Skeletal muscle tissue (tissue), 4 donors: ENCODE results near the gene TATDN2. TPM values are rescaled to one million over a fixed set of nuclear protein-coding genes. Genes with fewer than 3 reads are reported as not detected.

Experiments used
- H3K27ac ChIP-seq: one replicate; pipeline ENCODE4 v1.7.0; 2013; ENCODE audit warnings: mild to moderate bottlenecking, low read depth, low read length, inconsistent platforms
- H3K27me3 ChIP-seq, 3 donors: one replicate each; pipeline ENCODE4 v1.7.0; 2013; ENCODE audit warnings: low read length in 3 of 3; ENCODE audit not compliant: control insufficient read depth in 3 of 3, insufficient read depth in 3 of 3
- H3K36me3 ChIP-seq, 3 donors: one replicate each; pipeline ENCODE4 v1.7.0; 2013; ENCODE audit warnings: low read length in 3 of 3; ENCODE audit not compliant: control insufficient read depth in 3 of 3, insufficient read depth in 3 of 3
- H3K4me1 ChIP-seq, 3 donors: one replicate each; pipeline ENCODE4 v1.7.0; 2013; ENCODE audit warnings: low read length in 3 of 3, mild to moderate bottlenecking in 3 of 3; ENCODE audit not compliant: control insufficient read depth in 3 of 3, insufficient read depth in 3 of 3
- H3K4me3 ChIP-seq, 3 donors: one replicate each; pipeline ENCODE4 v1.7.0; 2013; ENCODE audit warnings: low read length in 3 of 3
- H3K9ac ChIP-seq, 3 donors: one replicate each; pipeline ENCODE4 v1.7.0; 2013; ENCODE audit warnings: low read length in 3 of 3, mild to moderate bottlenecking in 3 of 3, moderate library complexity in 2 of 3, low read depth in 1 of 3
- H3K9me3 ChIP-seq, 3 donors: one replicate each; pipeline ENCODE4 v1.7.0; 2013; ENCODE audit warnings: low read length in 3 of 3; ENCODE audit not compliant: control insufficient read depth in 3 of 3
- total RNA-seq: library from RNA; depleted of rRNA; stranded (reverse); fragments of >200 nt; gene quantifications from one replicate; pipeline ENCODE4 v1.2.3, GENCODE V29; 2014
- donor health status: Osteomylitis.

The TATDN2 gene
- total RNA-seq, 1 donor from 2014 or later, result 13.6 TPM

GRCh38 chr3:10235551-10235950, 12.7 kb upstream of the TATDN2 start:
- H3K27ac ChIP-seq, result no peak overlapping the region
- no peak overlapping the region for H3K4me3 ChIP-seq
- H3K27me3 ChIP-seq, result no peaks in the 10 kb centered on the region
- no peaks in the 10 kb centered on the region for H3K9me3 ChIP-seq
- H3K4me1 ChIP-seq, result no peaks in the 10 kb centered on the region
- H3K9ac ChIP-seq, result no peak overlapping the region
- peaks cover 7 to 39% (median 21%) of the 10 kb centered on the region in 3 donors for H3K36me3 ChIP-seq

GRCh38 chr3:10238345-10239183, 9.7 kb upstream of the TATDN2 start:
- H3K4me3 ChIP-seq, result no peak overlapping the region
- H3K36me3 ChIP-seq, result peaks cover 7 to 41% (median 23%) of the 10 kb centered on the region in 3 donors
- no peaks in the 10 kb centered on the region for H3K4me1 ChIP-seq
- no peaks in the 10 kb centered on the region for H3K27me3 ChIP-seq
- no peak overlapping the region for H3K9ac ChIP-seq
- no peaks in the 10 kb centered on the region for H3K9me3 ChIP-seq
- no peak overlapping the region for H3K27ac ChIP-seq

- Histone ChIP-seq H3K4me1 (no peaks in the 10 kb centered on the region), H3K9me3 (no peaks in the 10 kb centered on the region), H3K4me3 (no peak overlapping the region), H3K9ac (no peak overlapping the region), H3K27me3 (no peaks in the 10 kb centered on the region), H3K36me3 (peaks cover 3 to 33% (median 14%) of the 10 kb centered on the region in 3 donors), H3K27ac (no peak overlapping the region)
These were observed 7.5 kb upstream of the TATDN2 start for GRCh38 chr3:10240799-10241198.

DNA sequence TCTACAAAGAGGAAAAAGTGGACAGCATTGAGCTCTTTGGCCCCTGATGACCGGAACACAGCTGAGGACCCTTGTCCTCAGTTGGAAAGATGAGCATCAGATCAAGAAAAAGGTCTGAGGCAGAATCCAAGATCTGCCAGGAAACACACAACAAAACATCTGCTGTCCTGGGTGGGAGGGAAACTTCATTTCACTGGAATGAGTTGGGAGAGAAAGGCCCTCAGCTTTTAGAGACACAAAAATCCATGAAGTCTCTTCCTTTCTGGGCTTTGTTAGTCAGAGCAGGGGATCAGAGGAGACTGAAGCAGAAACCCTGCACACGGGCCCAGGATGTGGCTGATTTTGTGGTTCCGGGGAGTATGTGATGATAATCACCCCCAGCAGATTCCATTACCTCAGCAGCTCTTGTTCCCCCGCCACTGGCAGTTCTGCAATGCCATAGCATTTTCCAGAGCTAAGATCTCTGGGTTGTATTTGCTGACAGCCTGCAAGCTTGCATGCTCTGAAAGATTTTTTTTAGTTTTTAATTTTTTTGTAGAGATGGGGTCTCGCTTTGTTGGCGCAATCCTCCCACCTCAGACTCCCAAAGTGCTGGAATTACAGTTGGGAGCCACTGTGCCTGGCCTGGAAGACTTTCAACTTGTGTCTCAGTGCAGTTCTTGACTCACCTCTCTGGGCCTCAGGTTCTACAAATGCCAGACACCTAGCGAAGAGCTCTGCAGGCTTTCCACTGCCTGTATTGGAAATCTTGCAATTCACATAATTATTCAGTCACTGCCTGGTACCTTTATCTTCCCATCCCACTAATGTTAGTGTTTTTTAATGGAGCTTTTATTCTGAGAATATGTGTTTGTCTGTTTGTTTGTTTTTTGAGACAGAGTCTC, 5.8 kb upstream of the TATDN2 start:
- no peaks in the 10 kb centered on the region for H3K4me1 ChIP-seq
- no peak overlapping the region for H3K4me3 ChIP-seq
- no peaks in the 10 kb centered on the region for H3K27me3 ChIP-seq
- no peaks in the 10 kb centered on the region for H3K9me3 ChIP-seq
- no peak overlapping the region for H3K27ac ChIP-seq
- peaks cover 0 to 22% (median 9%) of the 10 kb centered on the region in 3 donors for H3K36me3 ChIP-seq
- H3K9ac ChIP-seq, result no peak overlapping the region

- Histone ChIP-seq H3K9ac (no peak overlapping the region), H3K9me3 (no peaks in the 10 kb centered on the region), H3K27me3 (no peaks in the 10 kb centered on the region), H3K27ac (no peak overlapping the region), H3K36me3 (peaks cover 0 to 10% (median 3%) of the 10 kb centered on the region in 3 donors), H3K4me3 (no peak overlapping the region), H3K4me1 (peaks cover 2 to 10% (median 5%) of the 10 kb centered on the region in 3 donors)
These were observed 4.2 kb upstream of the TATDN2 start for GRCh38 chr3:10244009-10244408.

DNA sequence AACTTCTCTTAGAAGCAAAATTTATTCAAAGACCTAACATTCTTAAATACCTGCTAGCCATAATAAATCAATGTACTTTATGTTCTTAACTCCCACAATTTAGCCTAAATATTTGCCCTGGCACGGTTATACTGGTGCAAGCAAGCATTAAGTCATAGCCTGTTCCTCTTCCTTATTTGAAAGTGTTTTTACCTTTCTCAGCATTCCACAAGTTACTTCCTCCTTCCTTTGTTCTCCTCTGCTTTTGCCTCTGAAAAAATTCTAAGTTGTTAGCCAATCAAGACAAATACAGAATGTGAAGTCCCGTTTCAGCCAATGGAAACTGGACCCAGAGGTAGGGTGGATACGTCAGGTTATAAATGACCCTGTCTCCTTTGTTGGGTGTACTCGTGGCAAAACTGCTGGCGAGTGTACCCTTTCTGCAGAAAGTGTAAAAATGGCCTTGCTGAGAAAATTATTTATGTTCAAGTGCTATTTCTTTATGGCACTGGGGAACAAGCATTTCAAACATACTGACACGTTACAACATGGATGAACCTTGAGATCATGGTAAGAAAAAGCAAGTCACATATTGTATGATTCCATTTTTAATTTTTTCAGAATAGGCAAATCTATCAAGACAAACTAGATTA, 3.1 kb upstream of the TATDN2 start:
- H3K27me3 ChIP-seq, result no peaks in the 10 kb centered on the region
- no peak overlapping the region for H3K27ac ChIP-seq
- no peak overlapping the region for H3K4me3 ChIP-seq
- no peak overlapping the region for H3K9ac ChIP-seq
- no peaks in the 10 kb centered on the region for H3K9me3 ChIP-seq
- peaks cover 13 to 22% (median 14%) of the 10 kb centered on the region in 3 donors for H3K4me1 ChIP-seq
- peaks cover 0 to 9% (median 2%) of the 10 kb centered on the region in 3 donors for H3K36me3 ChIP-seq

DNA sequence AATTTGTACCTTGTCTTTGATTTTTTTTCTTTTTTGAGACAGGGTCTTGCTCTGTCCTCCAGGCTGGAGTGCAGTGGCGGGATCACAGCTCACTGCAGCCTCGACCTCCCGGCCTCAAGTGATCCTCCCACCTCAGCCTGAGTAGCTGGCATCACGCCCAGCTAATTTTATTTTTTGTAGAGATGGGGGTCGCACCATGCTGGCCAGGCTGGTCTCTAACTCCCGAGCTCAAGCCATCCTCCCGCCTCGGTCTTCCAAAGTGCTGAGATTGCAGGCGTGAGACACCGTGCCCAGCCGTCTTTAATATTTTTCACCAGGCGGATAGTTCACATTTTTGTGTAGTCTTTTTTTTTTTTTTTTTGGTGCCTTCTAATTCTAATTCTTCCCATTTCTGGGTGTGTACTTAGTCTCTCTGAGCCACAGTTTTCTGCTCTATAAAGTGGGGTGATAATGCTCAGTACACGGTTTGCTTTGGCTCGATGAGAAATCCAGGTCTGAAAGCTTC, 528 bp upstream of the TATDN2 start:
- Histone ChIP-seq H3K9ac (peak overlapping the region; percentile 39 to 87 (median 48)), H3K9me3 (no peaks in the 10 kb centered on the region), H3K4me1 (peaks cover 16 to 28% (median 18%) of the 10 kb centered on the region in 3 donors), H3K27me3 (no peaks in the 10 kb centered on the region), H3K4me3 (peak overlapping the region; percentile 83 to 96 (median 92)), H3K36me3 (peaks cover 8 to 12% (median 10%) of the 10 kb centered on the region in 3 donors), H3K27ac (peak overlapping the region; percentile 74)

GRCh38 chr3:10248984-10249748, 907 bp downstream of the TATDN2 start:
- H3K4me3 ChIP-seq, result peak overlapping the region; percentile 92 to 96 (median 93)
- H3K4me1 ChIP-seq, result peaks cover 16 to 28% (median 18%) of the 10 kb centered on the region in 3 donors
- peaks cover 14 to 20% (median 20%) of the 10 kb centered on the region in 3 donors for H3K36me3 ChIP-seq
- peak overlapping the region; percentile 87 to 91 (median 88) for H3K9ac ChIP-seq
- H3K9me3 ChIP-seq, result no peaks in the 10 kb centered on the region
- H3K27me3 ChIP-seq, result no peaks in the 10 kb centered on the region
- peak overlapping the region; percentile 74 for H3K27ac ChIP-seq

DNA sequence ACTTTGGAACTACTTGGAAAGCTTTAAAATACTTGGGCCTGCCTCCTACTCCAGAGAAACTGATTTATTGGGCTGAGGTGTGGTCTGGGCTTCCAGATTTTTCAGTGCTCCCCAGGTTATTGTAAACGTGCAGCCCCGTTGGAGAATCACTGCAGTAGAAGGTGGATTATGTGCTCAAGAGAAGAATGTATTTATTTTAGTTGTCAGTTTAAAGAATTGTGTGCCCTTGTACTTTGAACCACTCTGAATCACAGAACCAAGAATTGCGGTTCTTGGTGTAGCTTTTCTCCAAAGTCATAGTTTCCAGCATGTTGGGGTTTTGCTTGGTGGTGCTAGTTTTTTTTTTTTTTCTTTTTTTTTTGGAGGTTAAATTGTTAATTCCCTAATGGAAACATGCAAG, 1.6 kb downstream of the TATDN2 start:
- no peaks in the 10 kb centered on the region for H3K27me3 ChIP-seq
- H3K27ac ChIP-seq, result no peak overlapping the region
- peak overlapping the region; percentile 92 to 96 (median 93) for H3K4me3 ChIP-seq
- H3K36me3 ChIP-seq, result peaks cover 15 to 26% (median 18%) of the 10 kb centered on the region in 3 donors
- no peaks in the 10 kb centered on the region for H3K9me3 ChIP-seq
- H3K4me1 ChIP-seq, result peaks cover 16 to 28% (median 18%) of the 10 kb centered on the region in 3 donors
- H3K9ac ChIP-seq, result peak overlapping the region; percentile 87 to 91 (median 88)
